NOMO-1 treated with DMSO at 0.1 percent for 48 hours (cell line): ENCODE results near the gene RANBP17.

Experiments
- DNase-seq: peaks from one replicate; lab custom pipeline; 2025; ENCODE audit not compliant: unreplicated experiment; lab: John Stamatoyannopoulos, UW

Gene RANBP17

DNA sequence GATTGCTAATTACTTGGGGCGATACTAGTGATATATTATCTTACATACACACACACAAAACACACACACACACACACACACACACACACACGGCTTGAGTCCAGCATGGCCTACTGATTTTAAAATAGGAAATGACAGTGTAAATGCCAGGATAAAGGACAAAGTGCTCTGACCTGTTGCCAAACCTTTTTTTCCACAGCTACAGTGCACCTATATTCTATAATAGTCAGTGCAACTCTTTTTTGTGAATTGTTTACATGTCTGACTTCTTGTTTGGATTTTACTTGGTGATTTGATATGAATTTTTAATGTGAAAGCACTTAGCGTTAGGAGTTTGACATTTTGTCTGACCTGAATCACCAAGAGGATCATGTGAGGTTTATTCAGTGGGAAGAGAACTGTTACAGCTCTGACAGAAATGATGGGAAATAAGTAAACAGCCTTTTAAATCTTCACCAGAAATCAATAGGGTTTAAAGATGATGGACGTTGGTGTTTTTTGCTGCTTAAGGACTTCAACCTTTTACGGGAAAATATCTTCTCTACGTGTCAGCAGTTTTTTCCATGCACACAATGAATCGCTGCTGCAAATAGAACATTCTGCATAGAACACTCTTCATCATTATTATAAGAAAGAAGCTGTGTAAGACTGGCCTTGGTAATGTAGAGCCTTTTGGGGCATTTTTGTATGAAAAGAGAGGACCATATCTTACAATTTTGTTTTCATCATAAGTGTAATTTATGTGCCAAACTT, 218.5 kb downstream of the RANBP17 start:
- DNase-seq, result no peak

DNA sequence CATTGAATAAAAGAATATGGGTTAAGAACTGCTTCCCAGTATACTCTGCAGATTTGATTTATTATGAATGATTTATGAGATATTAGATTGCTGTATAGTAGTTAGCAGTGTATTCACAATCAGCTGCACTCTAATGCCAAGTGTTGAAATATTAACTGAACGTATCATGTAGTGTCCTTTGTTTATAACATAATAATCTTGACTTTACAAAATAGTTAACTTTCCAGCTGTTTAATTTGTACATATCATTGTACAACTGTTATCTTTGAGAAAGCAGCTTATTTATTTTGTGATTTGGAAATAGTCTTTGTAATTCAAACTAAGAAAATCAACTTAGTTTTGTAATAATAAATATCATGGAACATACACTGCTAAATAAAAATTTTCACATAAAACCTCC, 219.5 kb downstream of the RANBP17 start:
- DNase-seq, result no peak

DNA sequence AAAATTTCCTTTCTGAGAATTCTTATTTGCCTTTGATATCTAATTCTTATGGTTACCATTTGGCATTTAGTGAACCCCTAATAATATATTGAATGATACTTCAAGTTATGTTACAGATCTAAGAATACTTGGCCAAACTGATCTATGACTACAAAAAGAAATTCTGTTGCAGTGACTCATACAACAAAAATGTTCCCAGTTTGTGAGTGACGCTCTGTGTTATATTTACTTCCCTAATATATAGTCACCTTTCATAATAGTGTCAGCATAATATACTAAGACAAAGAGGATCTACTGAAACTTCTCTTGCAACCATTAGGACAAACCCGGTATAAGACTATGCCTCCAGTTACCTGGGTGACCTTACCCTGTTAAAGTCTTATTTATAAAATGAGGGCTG, 230.4 kb downstream of the RANBP17 start:
- DNase-seq, result peak; percentile 21

DNA sequence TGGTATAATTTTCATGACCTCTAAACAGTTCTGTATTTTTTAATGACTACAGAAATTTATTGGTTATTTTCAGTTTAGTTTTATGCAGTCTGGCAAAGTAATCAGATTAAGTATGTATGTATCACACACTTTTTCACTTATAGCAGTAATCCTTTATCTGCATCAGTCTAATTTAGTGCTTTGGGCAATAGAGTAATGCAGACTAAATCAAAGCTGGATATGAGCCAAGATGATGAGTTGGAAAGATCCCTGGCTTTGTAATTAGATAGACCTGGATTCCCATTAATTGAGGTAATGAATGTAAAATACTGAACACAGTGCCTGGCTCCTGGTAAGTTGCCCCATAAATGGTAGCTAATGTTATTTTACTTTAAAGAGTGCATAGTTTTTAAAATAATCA, 231.8 kb downstream of the RANBP17 start:
- no peak for DNase-seq

DNA sequence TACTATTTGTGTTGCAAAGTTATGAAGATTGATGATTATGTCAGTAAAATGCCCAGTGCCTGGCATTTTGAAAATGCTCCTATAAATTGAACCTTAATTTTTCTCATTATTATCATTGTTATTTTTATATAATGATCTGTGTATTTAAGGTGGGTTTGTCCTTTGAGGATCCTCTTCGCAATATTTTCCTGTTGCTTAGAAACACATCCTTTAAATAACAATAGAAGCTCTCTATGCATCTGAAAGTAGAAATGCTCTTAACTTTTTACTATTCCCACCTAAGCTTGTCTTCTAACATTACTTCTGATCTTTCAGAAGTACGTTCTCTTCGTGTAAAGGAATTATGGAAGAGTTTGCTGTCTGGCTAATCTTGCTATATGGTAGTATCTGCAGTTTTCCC, 232.5 kb downstream of the RANBP17 start:
- DNase-seq, result no peak

DNA sequence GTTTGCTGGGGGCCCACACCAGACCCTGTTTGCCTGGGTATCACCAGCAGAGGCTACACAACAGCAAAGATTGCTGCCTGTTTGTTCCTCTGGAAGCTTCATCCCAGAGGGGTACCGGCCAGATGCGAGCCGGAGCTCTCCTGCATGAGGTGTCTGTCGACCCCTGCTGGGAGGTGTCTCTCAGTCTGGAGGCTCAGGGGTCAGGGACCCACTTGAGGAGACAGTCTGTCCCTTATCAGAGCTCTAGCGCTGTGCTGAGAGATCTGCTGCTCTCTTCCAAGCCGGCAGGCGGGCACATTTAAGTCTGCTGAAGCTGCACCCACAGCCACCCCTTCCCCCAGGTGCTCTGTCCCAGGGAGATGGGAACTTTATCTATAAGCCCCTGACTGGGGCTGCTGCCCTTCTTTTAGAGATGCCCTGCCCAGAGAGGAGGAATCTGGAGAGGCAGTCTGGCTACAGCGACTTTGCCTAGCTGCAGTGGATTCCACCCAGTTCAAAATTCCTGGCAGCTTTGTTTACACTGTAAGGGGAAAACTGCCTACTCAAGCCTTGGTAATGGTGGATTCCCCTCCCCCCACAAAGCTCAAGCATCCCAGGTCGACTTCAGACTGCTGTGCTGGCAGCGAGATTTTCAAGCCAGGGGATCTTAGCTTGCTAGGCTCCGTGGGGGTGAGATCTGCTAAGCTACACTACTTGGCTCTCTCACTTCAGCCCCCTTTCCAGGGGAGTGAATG, 241.2 kb downstream of the RANBP17 start:
- no peak for DNase-seq

DNA sequence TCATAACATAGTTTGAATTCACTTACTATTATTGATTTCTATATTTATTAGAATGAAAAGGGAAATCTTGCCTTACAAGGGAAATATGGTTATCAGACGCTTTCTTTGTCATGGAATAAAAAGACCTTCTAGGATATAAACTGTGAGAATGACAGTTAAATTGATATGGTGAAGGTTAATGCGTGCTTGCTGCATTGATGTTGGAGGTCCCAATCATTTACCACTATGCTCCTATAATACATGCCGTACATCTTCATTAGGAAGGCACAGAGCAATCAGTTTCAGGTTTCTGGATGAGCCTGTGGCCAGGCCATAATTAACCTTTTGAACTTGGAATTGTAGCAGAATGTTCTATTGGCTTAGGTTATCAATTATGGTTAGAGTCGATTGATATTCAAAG, 245.9 kb downstream of the RANBP17 start:
- DNase-seq, result no peak

DNA sequence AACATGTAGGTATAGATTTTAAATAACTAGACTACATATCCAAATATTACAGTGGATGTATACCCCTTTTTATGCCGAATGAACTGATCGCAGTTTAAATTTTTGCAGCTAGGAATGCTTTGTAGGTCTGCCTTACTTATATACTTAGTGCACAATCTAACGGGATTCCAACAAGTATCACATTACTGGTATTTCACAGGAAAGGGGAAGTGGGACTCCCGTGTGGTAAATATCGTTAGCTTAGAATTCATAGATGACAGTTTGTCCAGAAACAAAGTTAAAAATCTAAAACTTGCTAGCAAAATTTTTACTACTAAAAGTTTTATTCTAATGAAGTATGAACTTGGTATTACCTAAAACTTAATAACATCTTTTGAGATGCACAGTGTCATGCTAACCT, 253.7 kb downstream of the RANBP17 start:
- peak; percentile 49 for DNase-seq

DNA sequence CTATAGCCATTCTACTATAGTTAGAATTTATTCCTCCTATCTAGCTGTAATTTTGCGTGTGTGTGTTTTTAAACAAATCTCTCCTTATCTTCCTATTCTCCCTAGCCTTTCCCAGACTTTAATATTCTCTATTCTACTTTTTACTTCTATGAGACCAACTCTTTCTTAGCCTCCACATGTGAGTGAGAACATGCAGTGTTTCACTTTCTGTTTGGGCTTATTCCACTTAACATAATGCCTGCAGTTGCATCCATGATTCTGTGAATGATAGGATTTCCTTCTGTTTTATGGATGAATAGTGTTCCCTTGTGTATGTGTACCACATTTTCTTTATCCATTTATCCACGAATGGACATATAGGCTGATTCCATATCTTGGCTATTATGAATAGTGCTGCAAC, 254.9 kb downstream of the RANBP17 start:
- DNase-seq, result no peak

DNA sequence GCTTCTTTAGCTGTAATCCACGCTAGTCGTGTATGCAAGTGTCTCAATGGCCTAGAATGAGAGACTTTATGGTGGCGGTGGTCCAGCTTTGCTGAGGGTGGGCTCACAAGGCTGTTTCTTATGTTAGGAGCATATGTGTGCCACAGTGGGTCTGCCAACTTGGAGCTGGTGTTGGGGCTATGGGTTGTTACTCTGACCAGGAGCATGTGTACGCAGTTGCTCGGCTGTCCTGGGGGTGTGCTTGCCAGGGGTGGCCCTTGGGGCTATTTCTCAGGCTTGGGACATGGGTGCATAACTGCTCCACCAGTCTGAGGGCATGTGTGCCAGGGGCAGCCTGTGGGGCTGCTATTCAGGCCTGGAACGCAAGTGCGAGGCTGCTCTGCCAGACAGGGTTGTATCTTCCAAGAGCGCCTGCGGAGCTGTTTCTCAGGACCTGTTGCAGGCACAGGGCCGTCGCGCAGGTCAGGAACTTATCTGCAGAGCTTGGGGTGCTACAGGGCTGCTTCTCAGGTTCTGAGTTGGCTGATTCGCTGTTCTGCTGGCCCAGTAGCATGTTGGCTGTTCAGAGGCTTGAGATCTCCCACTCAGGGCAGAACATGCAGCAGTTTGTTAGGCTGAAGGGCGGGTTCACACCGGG, 259.3 kb downstream of the RANBP17 start:
- DNase-seq, result no peak

DNA sequence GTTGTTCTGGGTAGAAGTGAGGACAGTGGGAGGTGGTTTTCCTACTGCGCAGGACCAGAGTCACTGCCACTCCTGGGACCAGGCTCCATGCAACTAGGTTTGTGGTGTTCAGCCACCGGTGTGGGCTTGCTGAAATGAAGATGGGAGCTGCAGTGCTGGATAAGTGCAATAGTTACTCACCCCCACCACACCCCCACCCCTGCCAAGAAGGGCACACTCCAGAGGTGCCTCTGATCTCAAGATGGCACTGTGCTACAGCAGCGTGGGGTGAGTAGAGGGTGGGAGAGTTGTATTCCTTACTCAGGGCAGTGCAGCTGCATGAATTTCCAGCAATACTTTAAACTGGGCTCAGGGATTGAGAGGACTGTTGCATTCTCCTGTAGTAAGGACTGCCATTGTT, 259.8 kb downstream of the RANBP17 start:
- DNase-seq, result no peak

DNA sequence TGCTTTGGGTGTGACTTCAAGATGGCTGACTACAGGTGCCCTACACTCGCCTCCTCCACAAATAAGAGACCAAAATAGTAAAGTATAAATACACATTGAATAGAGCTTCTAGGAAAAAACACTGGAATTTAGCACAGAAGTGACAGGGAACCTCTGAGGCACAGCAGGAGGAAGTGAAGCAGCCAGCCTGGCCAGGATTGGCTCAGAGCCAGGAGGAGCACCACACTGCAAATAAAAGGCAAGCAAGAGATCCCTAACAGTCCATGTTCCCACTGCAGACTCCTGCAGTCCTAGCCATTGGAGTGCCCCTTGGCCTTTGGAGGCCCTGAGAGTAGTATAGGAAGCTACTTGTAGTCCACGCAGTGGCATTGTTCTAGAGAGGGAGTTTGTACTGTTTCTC, 260.6 kb downstream of the RANBP17 start:
- DNase-seq, result no peak

DNA sequence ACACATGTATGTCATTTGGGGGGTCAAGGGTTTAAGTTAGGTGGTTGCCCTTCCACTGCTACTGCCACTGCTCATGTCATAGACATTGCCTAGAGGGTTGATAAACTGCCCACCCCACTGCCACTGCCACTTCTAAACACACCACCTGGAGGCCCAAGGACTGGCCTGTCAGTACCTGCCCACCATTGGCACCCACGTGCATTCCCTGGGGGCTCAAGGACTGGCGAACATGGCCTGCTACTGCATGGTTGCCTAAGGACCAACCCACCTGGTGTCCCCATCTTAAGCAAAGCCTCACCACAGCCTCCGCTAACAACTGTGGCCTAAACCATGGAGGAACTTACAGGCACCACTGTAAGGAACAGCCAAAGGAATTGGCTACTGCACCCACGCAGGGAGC, 261.6 kb downstream of the RANBP17 start:
- no peak for DNase-seq

DNA sequence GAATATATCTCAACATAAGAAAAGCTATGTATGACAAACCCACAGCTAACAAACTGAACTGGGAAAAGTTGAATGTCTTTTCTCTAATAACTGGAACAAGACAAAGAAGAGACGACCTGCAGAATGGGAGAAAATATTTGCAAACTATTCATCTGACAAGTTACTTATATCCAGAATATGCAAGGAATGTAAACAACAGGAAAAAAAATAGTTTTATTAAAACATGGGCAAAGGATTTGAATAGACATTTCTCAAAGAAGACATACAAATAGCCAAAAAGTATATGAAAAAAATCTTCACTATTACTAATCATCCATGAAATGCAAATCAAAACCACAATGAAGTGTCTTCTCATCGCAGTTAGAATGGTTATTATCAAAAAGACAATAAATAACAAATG, 265.5 kb downstream of the RANBP17 start:
- DNase-seq, result no peak

DNA sequence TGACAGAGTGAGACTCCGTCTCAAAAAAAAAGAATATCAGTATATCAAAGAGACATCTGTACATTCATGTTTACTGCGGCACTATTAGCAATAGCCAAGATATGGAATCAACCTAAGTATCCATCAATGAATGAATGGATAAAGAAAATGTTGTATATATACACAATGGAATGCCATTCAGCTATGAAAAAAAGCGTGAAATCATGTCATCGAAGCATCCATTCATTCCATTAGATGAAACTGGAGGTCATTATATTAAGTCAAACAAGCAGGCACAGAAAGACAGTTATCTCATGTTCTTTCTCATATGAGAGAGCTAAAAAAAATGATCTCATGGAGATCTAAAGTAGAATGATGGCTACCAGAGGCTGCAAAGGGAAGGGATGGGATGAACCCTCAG, 266.3 kb downstream of the RANBP17 start:
- DNase-seq, result no peak

DNA sequence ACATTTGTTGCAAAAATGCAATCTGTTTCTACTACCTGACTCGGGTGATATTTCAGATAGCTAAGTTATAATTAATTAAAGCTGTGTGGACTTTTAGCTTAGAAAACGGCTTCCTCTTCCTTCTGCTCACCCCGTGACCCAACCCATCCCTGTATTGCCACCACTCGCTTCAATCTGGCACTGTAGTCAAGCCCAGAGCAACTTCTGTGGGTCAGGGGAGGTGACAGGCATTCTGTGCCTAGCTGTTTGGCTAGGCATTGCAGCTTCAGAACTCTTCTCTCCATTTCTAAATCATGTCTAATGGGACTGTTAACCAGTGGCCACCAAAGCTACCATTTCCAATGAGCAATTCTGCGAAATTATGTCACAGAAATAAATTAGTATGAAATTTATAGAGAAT, 267.5 kb downstream of the RANBP17 start:
- DNase-seq, result no peak

DNA sequence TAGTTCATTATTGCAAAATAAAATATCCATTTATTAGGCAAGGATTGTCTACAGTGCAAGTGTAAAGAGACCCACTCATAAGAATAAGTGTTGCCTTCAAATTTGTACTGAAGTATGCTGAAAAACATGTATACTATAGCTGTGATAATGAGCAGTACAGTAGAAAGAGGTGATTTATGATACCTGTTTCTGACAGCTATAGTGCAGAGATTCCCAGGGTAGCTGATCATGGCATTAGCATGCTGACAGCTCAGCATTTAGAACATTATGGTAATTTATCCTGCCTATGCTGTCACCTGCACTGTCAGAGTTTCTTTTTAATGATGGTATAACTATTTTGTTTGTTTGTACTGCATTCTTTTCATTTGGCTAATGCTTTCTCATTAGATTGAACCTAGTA, 269.7 kb downstream of the RANBP17 start:
- DNase-seq, result no peak

DNA sequence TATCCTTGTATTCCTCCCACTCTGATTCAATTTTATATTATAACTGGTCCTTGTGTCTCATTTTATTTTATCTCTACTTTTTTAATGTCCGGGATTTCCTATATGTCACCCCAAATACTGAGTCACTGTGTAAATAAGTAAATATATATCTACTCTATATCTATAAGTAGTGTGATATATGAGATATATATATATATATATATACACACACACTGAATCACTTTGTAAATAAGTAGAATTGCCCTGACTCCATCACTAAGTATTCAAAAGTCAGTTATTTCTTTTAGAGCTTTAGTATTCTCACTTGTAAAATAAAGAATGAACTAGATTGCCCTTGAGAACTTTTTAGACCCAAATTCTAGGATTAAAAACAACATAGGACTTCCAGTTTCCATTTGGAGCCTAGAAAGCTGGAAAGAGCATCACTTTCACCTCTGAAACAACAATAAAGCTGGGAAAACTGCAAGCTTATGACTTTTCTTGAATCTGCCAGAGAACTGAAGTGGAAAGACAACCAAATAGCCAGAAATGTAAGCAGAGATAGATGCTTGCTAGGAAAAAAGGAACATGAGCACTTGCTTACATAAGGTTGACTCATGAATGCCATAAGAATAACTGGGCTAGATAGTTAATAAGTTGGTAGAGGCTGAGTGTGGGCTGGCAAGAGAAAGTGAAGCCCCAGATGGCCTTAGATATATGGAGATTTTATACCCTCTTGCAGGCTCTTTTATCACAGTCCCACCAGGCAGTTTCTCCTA, 276.1 kb downstream of the RANBP17 start:
- DNase-seq, result no peak

DNA sequence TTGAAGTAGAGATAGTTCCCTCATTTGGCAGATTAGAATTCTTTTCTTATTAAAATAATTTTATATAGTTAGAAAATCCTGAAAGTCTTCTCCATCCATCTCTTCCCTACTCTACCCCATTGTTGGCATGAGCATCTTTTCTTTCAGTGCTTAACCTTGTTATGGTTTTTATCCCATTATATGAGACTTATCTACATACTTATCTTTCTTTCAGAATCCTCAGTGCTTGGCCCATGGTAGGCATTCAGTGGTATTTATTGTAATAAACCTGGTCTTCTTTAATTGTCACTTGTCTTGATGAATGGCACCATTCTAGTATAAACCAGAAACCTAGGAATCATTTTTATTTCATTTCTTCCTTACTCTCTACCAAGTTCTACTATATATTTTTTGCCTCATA, 277.4 kb downstream of the RANBP17 start:
- DNase-seq, result no peak

DNA sequence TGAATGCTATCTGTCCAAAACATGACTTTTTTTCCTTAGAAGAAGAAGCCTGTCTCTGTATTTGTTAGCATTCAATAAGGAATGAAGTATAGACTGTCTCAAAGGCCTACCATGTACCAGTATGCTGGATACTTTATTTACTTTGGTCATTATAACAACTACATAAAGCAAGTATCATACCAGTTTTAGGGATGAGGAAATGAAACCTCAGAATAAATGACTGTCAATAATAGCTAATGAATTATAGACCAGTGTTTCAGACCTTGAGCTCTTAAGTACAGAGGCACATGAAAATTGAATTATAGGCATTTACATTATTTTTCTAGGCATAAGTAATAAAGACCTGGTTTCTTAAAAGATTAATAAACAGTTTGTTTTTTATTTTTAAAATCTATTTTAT, 280.8 kb downstream of the RANBP17 start:
- DNase-seq, result no peak

DNA sequence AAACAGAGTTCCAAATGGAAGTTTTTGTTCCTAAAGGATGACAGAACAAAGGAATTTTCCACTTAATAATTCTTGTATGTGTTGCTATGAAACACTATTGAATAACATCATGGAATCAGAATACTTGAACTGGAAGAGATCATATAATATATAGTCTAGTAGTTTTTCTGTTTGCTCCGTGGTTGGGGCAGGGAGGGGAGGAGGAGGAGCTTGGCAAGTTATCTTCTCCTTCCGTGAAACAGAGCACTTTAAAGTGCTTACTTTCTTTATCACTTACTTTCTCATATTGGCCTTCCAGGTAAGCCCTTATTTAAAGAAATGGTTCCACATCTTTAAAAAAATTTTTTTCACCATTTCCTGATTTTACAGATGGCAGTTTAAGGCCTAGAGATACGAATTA, 281.4 kb downstream of the RANBP17 start:
- no peak for DNase-seq

DNA sequence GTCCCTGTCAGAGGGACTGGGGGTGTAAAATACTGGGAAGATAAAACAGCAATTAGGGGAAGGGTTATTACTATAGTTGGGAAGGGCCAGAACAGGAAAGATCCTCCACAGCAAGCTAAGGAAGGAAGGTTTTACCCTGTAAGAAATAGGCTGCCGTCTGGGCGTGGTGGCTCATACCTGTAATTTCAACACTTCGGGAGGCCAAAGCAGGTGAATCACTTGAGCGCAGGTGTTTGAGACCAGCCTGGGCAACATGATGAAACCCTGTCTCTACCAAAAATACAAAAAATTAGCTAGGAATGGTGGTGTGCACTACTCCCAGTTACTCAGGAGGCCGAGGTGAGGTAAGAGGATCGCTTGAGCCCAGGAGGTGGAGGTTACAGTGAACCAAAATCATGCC, 282.1 kb downstream of the RANBP17 start:
- no peak for DNase-seq
